HEK293 (cell line): ENCODE data around the gene DCAKD.

Experiments used
- CTCF ChIA-PET: fragments of 350-600 bp; formaldehyde crosslinking; extraction: SDS; loops from one replicate; lab custom pipeline; 2021; ENCODE audit warnings: antibody characterized with exemption; lab: Yijun Ruan, JAX
- POLR2A ChIA-PET: fragments of 300-600 bp; formaldehyde crosslinking; extraction: SDS; loops from one replicate; lab custom pipeline; 2020; ENCODE audit warnings: antibody characterized with exemption, inconsistent platforms; lab: Yijun Ruan, JAX
- H3K27ac ChIP-seq: fragments of 200-500 bp; sonication (Bioruptor generic); 2 replicates; pipeline ENCODE4 v1.5.1; 2014; ENCODE audit warnings: low read depth, low read length, control low read depth, inconsistent platforms; ENCODE audit errors: extremely low read depth
- H3K36me3 ChIP-seq, 2 experiments: fragments of 200-500 bp in 1 of 2; sonication (Bioruptor generic) in 1 of 2; 1 replicate in 1 of 2; 2 replicates in 1 of 2; pipeline ENCODE4 v1.5.1; 2014 to 2017; ENCODE audit warnings: inconsistent platforms in 2 of 2, low read length in 2 of 2; ENCODE audit not compliant: control insufficient read depth in 2 of 2, insufficient read depth in 1 of 2
- H3K4me1 ChIP-seq: fragments of 200-500 bp; sonication (Bioruptor generic); 2 replicates; pipeline ENCODE4 v1.5.1; 2014; ENCODE audit warnings: mild to moderate bottlenecking, low read length, inconsistent platforms; ENCODE audit not compliant: control insufficient read depth, insufficient read depth
- H3K4me3 ChIP-seq: 2 replicates; pipeline ENCODE4 v1.5.1; 2011; ENCODE audit warnings: low read depth, mild to moderate bottlenecking, control low read depth, low read length, moderate library complexity
- H3K9me3 ChIP-seq: fragments of 200-500 bp; sonication (Bioruptor generic); 2 replicates; pipeline ENCODE4 v1.5.1; 2014; ENCODE audit warnings: low read depth, low read length, inconsistent platforms; ENCODE audit not compliant: control insufficient read depth, insufficient read depth
- EGR2 ChIP-seq: fragments of 450-650 bp; formaldehyde crosslinking; IDR thresholded peaks from 2 replicates; pipeline ENCODE4 v1.5.1; 2016; ENCODE audit warnings: low read depth, missing biosample characterization, missing genetic modification characterization
- GLIS2 ChIP-seq: fragments of 450-650 bp; formaldehyde crosslinking; IDR thresholded peaks from 2 replicates; pipeline ENCODE4 v1.5.1; 2016; ENCODE audit warnings: missing biosample characterization, missing genetic modification characterization
- IKZF3 ChIP-seq: fragments of 450-650 bp; IDR thresholded peaks from 2 replicates; pipeline ENCODE4 v1.5.0; 2018; ENCODE audit warnings: missing biosample characterization, mild to moderate bottlenecking, missing genetic modification characterization, moderate library complexity
- PRDM1 ChIP-seq: fragments of 450-650 bp; formaldehyde crosslinking; IDR thresholded peaks from 2 replicates; pipeline ENCODE4; 2016; ENCODE audit warnings: missing biosample characterization, missing genetic modification characterization
- REPIN1 ChIP-seq: fragments of 450-650 bp; formaldehyde crosslinking; IDR thresholded peaks from 2 replicates; pipeline ENCODE4 v1.5.1; 2017; ENCODE audit warnings: missing biosample characterization, missing genetic modification characterization, low read depth
- ZBTB21 ChIP-seq: fragments of 450-650 bp; formaldehyde crosslinking; IDR thresholded peaks from 2 replicates; pipeline ENCODE4 v1.5.1; 2017; ENCODE audit warnings: missing biosample characterization, missing genetic modification characterization
- ZBTB48 ChIP-seq: fragments of 450-650 bp; formaldehyde crosslinking; IDR thresholded peaks from 2 replicates; pipeline ENCODE4 v1.5.1; 2016; ENCODE audit warnings: missing biosample characterization, missing genetic modification characterization
- ZBTB7A ChIP-seq: fragments of 450-650 bp; formaldehyde crosslinking; IDR thresholded peaks from 2 replicates; pipeline ENCODE4 v1.5.1; 2016; ENCODE audit warnings: low read depth, missing biosample characterization, missing genetic modification characterization
- ZFHX2 ChIP-seq: fragments of 450-650 bp; formaldehyde crosslinking; conservative IDR thresholded peaks from 2 replicates; pipeline ENCODE4 v1.5.1; 2016; ENCODE audit warnings: missing biosample characterization, missing genetic modification characterization
- ZNF10 ChIP-seq: fragments of 450-650 bp; formaldehyde crosslinking; IDR thresholded peaks from 2 replicates; pipeline ENCODE4 v1.5.1; 2017; ENCODE audit warnings: missing biosample characterization, missing genetic modification characterization
- ZNF121 ChIP-seq: fragments of 450-650 bp; formaldehyde crosslinking; IDR thresholded peaks from 2 replicates; pipeline ENCODE4 v1.5.1; 2016; ENCODE audit warnings: missing biosample characterization, missing genetic modification characterization
- ZNF16 ChIP-seq: fragments of 450-650 bp; formaldehyde crosslinking; IDR thresholded peaks from 2 replicates; pipeline ENCODE4 v1.5.1; 2016; ENCODE audit warnings: low read depth, missing biosample characterization, missing genetic modification characterization
- ZNF26 ChIP-seq: fragments of 450-650 bp; formaldehyde crosslinking; IDR thresholded peaks from 2 replicates; pipeline ENCODE4 v1.5.1; 2016; ENCODE audit warnings: missing biosample characterization, missing genetic modification characterization
- ZNF398 ChIP-seq: fragments of 450-650 bp; formaldehyde crosslinking; IDR thresholded peaks from 2 replicates; pipeline ENCODE4 v1.5.1; 2017; ENCODE audit warnings: missing biosample characterization, missing genetic modification characterization
- ZNF433 ChIP-seq: fragments of 450-650 bp; formaldehyde crosslinking; IDR thresholded peaks from 2 replicates; pipeline ENCODE4 v1.5.1; 2016; ENCODE audit warnings: missing biosample characterization, missing genetic modification characterization, low read depth
- ZNF555 ChIP-seq: fragments of 450-650 bp; formaldehyde crosslinking; conservative IDR thresholded peaks from 2 replicates; pipeline ENCODE4 v1.5.1; 2017; ENCODE audit warnings: missing biosample characterization, mild to moderate bottlenecking, missing genetic modification characterization, inconsistent platforms
- ZNF560 ChIP-seq: fragments of 450-650 bp; formaldehyde crosslinking; IDR thresholded peaks from 2 replicates; pipeline ENCODE4 v1.5.1; 2017; ENCODE audit warnings: missing biosample characterization, missing genetic modification characterization, borderline replicate concordance
- ZNF624 ChIP-seq: fragments of 450-650 bp; formaldehyde crosslinking; IDR thresholded peaks from 2 replicates; pipeline ENCODE4 v1.5.1; 2017; ENCODE audit warnings: missing biosample characterization, missing genetic modification characterization
- TF ChIP-seq, protein P1 (sequence below): fragments of 450-650 bp; formaldehyde crosslinking; IDR thresholded peaks from 2 replicates; pipeline ENCODE4 v1.5.1; 2016; ENCODE audit warnings: missing biosample characterization, missing genetic modification characterization

The DCAKD gene

DNA sequence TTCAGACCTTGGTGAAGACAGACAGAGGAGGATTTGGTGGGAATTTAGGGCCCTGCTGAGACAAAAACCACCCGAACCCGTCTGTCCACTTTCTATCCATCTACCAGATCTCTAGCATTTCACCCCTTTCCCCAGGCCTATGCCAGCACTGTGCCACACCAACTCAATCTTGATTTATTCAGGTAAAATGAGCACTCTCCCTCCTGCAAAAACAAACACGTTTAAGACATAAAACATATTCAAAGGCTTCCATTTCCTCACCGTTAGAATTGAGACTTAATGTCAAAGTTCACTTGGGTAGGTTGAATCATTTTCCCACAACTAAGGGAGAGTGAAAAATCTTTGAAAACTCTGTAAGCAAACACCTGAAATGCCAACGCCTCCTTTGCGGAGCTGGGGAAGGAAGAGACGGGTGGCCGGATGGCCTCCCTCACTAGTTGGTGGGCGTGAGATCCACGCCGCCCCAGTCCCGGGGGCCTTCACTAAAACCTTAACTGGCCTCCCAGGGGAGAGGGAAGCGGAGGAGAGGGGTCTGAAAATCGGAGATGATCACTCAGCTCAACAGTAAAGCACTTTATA is 862 bp downstream of the DCAKD start:
- no peaks in the 10 kb centered on the region for H3K9me3 ChIP-seq
- CTCF ChIA-PET, result interaction anchor here (0.6 to 1.8 kb wide), 9 partner anchors 11 to 535 kb away, joined by 3 to 6 read pairs (median 4); partner anchors contain the start of gene ACBD4
- POLR2A ChIA-PET, result interaction anchor here (0.5 to 4.0 kb wide), 6 partner anchors 10 to 282 kb away, joined by 3 to 56 read pairs (median 5); partner anchors contain the start of gene NMT1
- TF ChIP-seq GLIS2, result peak; percentile 49; the same call in 1 of the 2 replicates
- TF ChIP-seq, protein P1, sequence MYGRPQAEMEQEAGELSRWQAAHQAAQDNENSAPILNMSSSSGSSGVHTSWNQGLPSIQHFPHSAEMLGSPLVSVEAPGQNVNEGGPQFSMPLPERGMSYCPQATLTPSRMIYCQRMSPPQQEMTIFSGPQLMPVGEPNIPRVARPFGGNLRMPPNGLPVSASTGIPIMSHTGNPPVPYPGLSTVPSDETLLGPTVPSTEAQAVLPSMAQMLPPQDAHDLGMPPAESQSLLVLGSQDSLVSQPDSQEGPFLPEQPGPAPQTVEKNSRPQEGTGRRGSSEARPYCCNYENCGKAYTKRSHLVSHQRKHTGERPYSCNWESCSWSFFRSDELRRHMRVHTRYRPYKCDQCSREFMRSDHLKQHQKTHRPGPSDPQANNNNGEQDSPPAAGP (tag by site-specific recombination), result no peak
- TF ChIP-seq ZNF10 (tag by site-specific recombination), result peak; percentile 94
- peak; percentile 33; the same call in 1 of the 2 replicates for TF ChIP-seq ZBTB48 (tag by site-specific recombination)
- peak; percentile 89 for TF ChIP-seq PRDM1 (tag by site-specific recombination)
- peak; percentile 59; the same call in 1 of the 2 replicates for TF ChIP-seq EGR2 (tag by site-specific recombination)
- TF ChIP-seq ZFHX2, result peak; percentile 69
- no peak for TF ChIP-seq ZNF26 (tag by site-specific recombination)
- TF ChIP-seq ZNF398 (tag by site-specific recombination), result 0 out of 2 replicates have a peak, but pooled peaks have one; percentile 9
- TF ChIP-seq, all 188 proteins: peak for 7
- Histone ChIP-seq H3K36me3 (no peaks in the 10 kb centered on the region), H3K4me3 (peak overlapping the region; percentile 49), H3K4me1 (peaks cover 10% of the 10 kb centered on the region; the same call in 1 of the 2 replicates), H3K27ac (peak overlapping the region; percentile 99)

DNA sequence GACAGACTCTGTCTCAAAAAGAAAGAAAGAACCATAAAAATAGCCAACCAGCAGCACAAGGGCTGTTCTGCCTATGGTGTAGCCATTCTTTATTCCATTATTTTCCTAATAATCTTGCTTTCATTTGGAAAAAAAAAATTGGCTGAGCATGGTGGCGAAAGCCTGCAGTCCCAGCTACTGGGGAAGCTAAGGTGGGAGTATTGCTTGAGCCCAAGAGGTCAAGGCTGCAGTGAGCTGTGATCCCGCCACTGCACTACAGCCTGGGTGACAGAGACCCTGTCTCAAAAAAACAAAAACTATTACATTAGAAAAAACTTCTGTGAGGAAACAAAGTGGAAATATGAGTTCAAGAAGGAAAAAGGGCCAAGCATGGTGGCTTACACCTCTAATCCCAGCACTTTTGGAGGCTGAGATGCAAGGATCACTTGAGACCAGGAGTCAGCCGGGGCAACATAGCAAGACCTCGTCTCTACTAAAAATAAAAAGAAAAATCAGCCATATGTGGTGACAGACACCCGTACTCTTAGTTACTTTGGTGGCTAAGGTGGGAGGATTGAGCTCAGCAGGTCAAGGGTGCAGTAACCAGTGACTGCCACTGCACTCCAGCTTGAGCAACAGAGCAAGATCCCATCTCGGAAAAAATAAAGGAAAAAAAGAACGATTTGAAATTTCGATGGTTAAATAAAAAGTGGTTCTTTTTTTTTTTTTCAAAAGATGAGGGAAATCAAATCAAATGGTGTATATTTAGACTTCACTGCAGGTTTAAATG is 2.5 kb downstream of the DCAKD start:
- H3K9me3 ChIP-seq, result no peaks in the 10 kb centered on the region
- no peak overlapping the region for H3K4me3 ChIP-seq
- H3K36me3 ChIP-seq, result peaks cover 0 to 4% of the 10 kb centered on the region in 2 experiments; a peak in 1 of 3 replicates
- ChIA-PET POLR2A (interaction anchor here (0.6 to 4.0 kb wide), 8 partner anchors 9 to 237 kb away, joined by 3 to 56 read pairs (median 4); partner anchors contain the start of genes HEXIM2 and NMT1), CTCF (interaction anchor here (0.6 to 1.6 kb wide), 16 partner anchors 14 to 1786 kb away, joined by 3 to 7 read pairs (median 3); partner anchors contain the start of gene ACBD4)
- TF ChIP-seq ZBTB21 (tag by site-specific recombination) (no peak), REPIN1 (tag by site-specific recombination) (no peak), ZBTB7A (no peak), ZNF560 (tag by site-specific recombination) (no peak), ZNF121 (tag by site-specific recombination) (peak; percentile 99), ZNF624 (tag by site-specific recombination) (no peak), ZNF555 (tag by site-specific recombination) (no peak), ZNF433 (tag by site-specific recombination) (no peak), ZNF16 (tag by site-specific recombination) (no peak), IKZF3 (tag by site-specific recombination) (peak; percentile 64)
- H3K27ac ChIP-seq, result no peak overlapping the region
- H3K4me1 ChIP-seq, result peaks cover 11% of the 10 kb centered on the region; the same call in 1 of the 2 replicates
